Subcutaneous adipose tissue (tissue), 4 donors: ENCODE results near the gene LPAR6. TPM values are rescaled to one million over a fixed set of nuclear protein-coding genes. Genes with fewer than 3 reads are reported as not detected.

ENCODE experiments used
- CTCF ChIP-seq: fragments of 450-650 bp; IDR thresholded peaks from one replicate; pipeline ENCODE4 v1.5.1; 2016; ENCODE audit warnings: low read depth, mild to moderate bottlenecking, control low read depth, antibody characterized with exemption, moderate library complexity
- total RNA-seq, 4 donors: library from RNA; depleted of rRNA; stranded (reverse); fragments of >200 nt; gene quantifications; one replicate each; pipeline ENCODE4 v1.1.0, GENCODE V29; 2016

The LPAR6 gene
- total RNA-seq, 4 donors from 2014 or later, result 25.5 to 52.9 (median 48.4) TPM

- TF ChIP-seq CTCF, result no peak
Measured at GRCh38 chr13:48446464-48446863, 33.6 kb upstream of the LPAR6 start.

- no peak for TF ChIP-seq CTCF
Measured at GRCh38 chr13:48443442-48444208, 30.7 kb upstream of the LPAR6 start.

- TF ChIP-seq CTCF, result no peak
Measured at GRCh38 chr13:48437371-48437770, 24.5 kb upstream of the LPAR6 start.

GRCh38 chr13:48436661-48437288 lies 23.9 kb upstream of the LPAR6 start:
- no peak for TF ChIP-seq CTCF

- TF ChIP-seq CTCF, result no peak
Measured at GRCh38 chr13:48434200-48434599, 21.3 kb upstream of the LPAR6 start.

- TF ChIP-seq CTCF, result no peak
Measured at GRCh38 chr13:48431987-48432615, 19.2 kb upstream of the LPAR6 start.

GRCh38 chr13:48431431-48431830 lies 18.5 kb upstream of the LPAR6 start:
- TF ChIP-seq CTCF, result no peak
